ENCODE measurements around the gene VSTM2L. TPM values are rescaled to one million over a fixed set of nuclear protein-coding genes. Genes with fewer than 3 reads are reported as not detected.

VSTM2L gene
- total RNA-seq, 4 donors from 2014 or later: 0.54 to 4.0 (median 1.9) TPM

DNA sequence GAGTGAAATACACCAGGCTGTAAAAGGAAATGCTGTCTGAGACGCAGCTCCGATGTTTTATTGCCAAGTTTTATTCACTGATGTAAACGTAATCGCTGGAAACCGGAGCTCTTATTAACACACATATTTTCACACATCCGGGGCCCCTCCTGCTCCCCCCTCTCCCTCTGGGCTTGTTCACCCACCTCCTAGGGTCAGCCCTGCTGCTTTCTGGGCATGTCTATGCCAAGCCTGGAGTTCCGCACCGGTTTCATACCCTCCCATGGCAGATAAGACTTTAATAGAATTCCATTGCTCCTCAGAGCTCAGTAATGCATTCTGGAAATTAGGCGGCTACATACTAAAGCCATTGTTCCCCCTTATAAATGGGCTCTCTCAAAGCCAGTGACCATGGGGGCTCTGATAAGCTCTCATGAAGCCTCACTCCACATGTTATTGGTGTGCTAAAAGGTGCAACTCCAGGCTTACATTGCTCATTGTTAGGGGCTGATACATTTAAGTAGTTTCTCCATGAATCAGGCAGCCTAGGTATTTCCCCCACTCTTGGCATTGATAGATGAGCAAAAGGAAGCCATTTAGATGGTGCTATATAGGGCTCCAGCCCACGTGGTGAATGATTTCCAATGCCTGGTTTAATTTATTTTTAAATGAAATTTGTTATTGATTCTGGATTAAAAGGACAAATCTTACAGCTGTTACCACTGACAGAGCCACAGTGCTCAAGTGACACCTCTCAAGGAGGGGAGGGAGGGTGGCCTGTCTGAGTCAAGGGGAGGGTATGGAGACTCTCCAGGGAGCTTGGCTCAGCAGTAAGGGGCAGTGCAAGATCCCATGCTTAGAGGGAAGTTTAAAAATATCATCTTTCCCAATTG, 4.5 kb upstream of the VSTM2L start:
- WGBS, 2 donors: 74% methylated on average over 10 of the region's 10 CpGs
- intact Hi-C loops (cut with DNase I): no loop called here
- Histone ChIP-seq H3K27ac (no peak overlapping the region), H3K27me3 (peaks cover 3% of the 10 kb centered on the region), H3K36me3 (no peaks in the 10 kb centered on the region), H3K4me1 (peaks cover 6 to 11% of the 10 kb centered on the region in 2 donors), H3K9me3 (no peaks in the 10 kb centered on the region), H3K4me3 (replicated peaks in 1 of 3) (no peak overlapping the region)
- no peak for DNase-seq
- no peak for TF ChIP-seq POLR2A (IDR thresholded peaks at IDR 0.05)
- TF ChIP-seq, protein P1, sequence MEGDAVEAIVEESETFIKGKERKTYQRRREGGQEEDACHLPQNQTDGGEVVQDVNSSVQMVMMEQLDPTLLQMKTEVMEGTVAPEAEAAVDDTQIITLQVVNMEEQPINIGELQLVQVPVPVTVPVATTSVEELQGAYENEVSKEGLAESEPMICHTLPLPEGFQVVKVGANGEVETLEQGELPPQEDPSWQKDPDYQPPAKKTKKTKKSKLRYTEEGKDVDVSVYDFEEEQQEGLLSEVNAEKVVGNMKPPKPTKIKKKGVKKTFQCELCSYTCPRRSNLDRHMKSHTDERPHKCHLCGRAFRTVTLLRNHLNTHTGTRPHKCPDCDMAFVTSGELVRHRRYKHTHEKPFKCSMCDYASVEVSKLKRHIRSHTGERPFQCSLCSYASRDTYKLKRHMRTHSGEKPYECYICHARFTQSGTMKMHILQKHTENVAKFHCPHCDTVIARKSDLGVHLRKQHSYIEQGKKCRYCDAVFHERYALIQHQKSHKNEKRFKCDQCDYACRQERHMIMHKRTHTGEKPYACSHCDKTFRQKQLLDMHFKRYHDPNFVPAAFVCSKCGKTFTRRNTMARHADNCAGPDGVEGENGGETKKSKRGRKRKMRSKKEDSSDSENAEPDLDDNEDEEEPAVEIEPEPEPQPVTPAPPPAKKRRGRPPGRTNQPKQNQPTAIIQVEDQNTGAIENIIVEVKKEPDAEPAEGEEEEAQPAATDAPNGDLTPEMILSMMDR (IDR thresholded peaks at IDR 0.05): no peak

- no peaks in the 10 kb centered on the region for H3K36me3 ChIP-seq
- WGBS, 2 donors: 52 to 70% methylated on average over 8 of the region's 8 CpGs
- H3K9me3 ChIP-seq: no peaks in the 10 kb centered on the region
- DNase-seq: no peak
- H3K27me3 ChIP-seq: peaks cover 4% of the 10 kb centered on the region
- intact Hi-C loops (cut with DNase I): no loop called here
- TF ChIP-seq POLR2A (IDR thresholded peaks at IDR 0.05): no peak
- TF ChIP-seq, protein P1 (IDR thresholded peaks at IDR 0.05): no peak
- no peak overlapping the region for H3K4me3 ChIP-seq (replicated peaks in 1 of 3)
- H3K27ac ChIP-seq: no peak overlapping the region
- peaks cover 6 to 11% of the 10 kb centered on the region in 2 donors for H3K4me1 ChIP-seq
Observed at GRCh38 chr20:37899105-37900045, 3.6 kb upstream of the VSTM2L start.

DNA sequence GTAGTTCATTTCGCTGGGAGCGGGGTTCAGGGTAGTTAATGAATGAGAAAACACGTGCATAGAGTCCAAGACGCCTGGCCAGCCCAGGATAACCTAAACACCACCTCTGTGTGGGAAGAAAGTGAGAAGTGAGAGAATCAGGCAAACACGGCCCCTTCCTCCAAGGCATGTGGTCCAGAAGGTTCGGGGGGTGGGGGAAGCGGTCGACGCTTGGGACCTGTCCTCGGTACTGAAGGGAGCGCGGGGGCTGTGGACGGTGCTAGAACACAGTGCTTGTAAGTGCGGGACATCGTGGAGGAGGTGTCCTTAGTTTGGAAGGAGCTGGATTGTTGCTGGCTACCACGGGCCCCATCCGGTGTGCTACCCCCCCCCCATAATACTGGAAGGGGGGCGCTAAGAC, 1.7 kb upstream of the VSTM2L start:
- no peak for TF ChIP-seq POLR2A (IDR thresholded peaks at IDR 0.05)
- TF ChIP-seq, protein P1 (IDR thresholded peaks at IDR 0.05): no peak
- intact Hi-C loops (cut with DNase I): no loop called here
- no peak for DNase-seq
- Histone ChIP-seq H3K9me3 (no peaks in the 10 kb centered on the region), H3K4me3 (replicated peaks in 1 of 3) (no peak overlapping the region), H3K27me3 (peaks cover 4% of the 10 kb centered on the region), H3K4me1 (peaks cover 6 to 11% of the 10 kb centered on the region in 2 donors), H3K27ac (no peak overlapping the region), H3K36me3 (no peaks in the 10 kb centered on the region)
- WGBS, 2 donors: 20 to 21% methylated on average over 16 to 18 of the region's 18 CpGs

- TF ChIP-seq POLR2A (IDR thresholded peaks at IDR 0.05): no peak
- TF ChIP-seq, protein P1 (IDR thresholded peaks at IDR 0.05): peak in 4 of 6 experiments; percentile 4 to 48 (median 30)
- Histone ChIP-seq H3K27me3 (peaks cover 4% of the 10 kb centered on the region), H3K27ac (no peak overlapping the region), H3K4me3 (replicated peaks in 1 of 3) (no peak overlapping the region), H3K4me1 (peaks cover 6 to 11% of the 10 kb centered on the region in 2 donors), H3K36me3 (no peaks in the 10 kb centered on the region), H3K9me3 (no peaks in the 10 kb centered on the region)
- intact Hi-C loops (cut with DNase I): no loop called here
- DNase-seq: peak; percentile 38 to 39
- WGBS, 2 donors: 14 to 22% methylated on average over 20 to 35 of the region's 38 CpGs
Observed at GRCh38 chr20:37901654-37902503, 1.0 kb upstream of the VSTM2L start.
